ENCODE results near the gene MBP.

GRCh38 chr18:77046994-77047393 lies 85.6 kb downstream of the MBP start:
- no peak for TF ChIP-seq CTCF (conservative IDR thresholded peaks at IDR 0.05; ENCODE audit: low read depth in 2 of 2)
- TF ChIP-seq ZNF114 (CRISPR knock-in tag; IDR thresholded peaks at IDR 0.05) = no peak
- TF ChIP-seq EZH2phosphoT487 (IDR thresholded peaks at IDR 0.05; ENCODE audit: unreplicated experiment) = no peak
- no peak for TF ChIP-seq POLR2AphosphoS5 (IDR thresholded peaks at IDR 0.05; ENCODE audit: low read depth)
- no peak for TF ChIP-seq ZNF462 (CRISPR knock-in tag; IDR thresholded peaks at IDR 0.05)
- no peak for TF ChIP-seq EZH2 (IDR thresholded peaks at IDR 0.05; ENCODE audit: low read depth, unreplicated experiment)
- no peak for TF ChIP-seq ETS1 (IDR thresholded peaks at IDR 0.05)
- no peak for TF ChIP-seq CREB1 (CRISPR knock-in tag; IDR thresholded peaks at IDR 0.05; ENCODE audit: low read depth)

Data from GM23338 (cell line).